ENCODE data around the gene ATAD1.

The ATAD1 gene

DNA sequence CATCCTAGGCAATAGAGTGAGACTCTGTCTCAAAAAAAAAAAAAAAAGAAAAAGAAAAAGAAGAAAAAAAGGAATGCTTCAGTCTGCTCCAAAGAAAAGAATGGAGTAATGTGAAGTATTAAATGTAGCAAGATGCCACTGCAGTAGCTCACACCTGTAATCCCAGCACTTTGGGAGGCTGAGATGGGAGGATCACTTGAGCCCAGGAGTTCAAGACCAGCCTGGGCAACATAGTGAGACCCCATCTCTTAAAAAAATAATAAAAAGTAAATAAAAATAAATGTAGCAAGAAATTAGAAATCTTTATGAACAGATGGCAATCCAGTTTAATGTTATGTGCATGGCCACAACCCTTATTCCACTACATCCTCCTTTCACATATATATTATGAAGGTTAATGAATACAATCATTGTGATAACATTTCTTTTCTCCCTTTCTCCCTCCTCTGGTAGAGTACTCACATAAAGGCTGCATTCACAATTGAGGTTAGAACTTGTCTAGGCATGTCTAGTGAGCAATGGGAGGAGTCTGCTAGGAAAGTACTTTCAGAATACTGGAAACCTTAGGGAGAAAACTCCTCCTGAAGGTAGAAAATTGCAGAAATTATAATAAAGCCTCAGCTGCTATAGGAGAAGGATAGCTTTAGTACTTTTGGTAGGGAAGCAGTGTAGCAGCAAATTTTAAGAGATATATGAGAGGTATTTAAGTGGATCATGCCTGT lies 24.9 kb upstream of the ATAD1 start:
- in situ Hi-C loops (cut with HindIII; ENCODE audit: low pct_ligation_motif_present, low sequenced_read_pairs), result no loop called here
- Histone ChIP-seq H3K4me3 (ENCODE audit: low read depth, low read length) (no peak overlapping the region), H3K27me3 (replicated peaks) (no peaks in the 10 kb centered on the region), H3K27ac (peak overlapping the region; percentile 63), H3K36me3 (replicated peaks) (no peaks in the 10 kb centered on the region)
- TF ChIP-seq, protein P1, sequence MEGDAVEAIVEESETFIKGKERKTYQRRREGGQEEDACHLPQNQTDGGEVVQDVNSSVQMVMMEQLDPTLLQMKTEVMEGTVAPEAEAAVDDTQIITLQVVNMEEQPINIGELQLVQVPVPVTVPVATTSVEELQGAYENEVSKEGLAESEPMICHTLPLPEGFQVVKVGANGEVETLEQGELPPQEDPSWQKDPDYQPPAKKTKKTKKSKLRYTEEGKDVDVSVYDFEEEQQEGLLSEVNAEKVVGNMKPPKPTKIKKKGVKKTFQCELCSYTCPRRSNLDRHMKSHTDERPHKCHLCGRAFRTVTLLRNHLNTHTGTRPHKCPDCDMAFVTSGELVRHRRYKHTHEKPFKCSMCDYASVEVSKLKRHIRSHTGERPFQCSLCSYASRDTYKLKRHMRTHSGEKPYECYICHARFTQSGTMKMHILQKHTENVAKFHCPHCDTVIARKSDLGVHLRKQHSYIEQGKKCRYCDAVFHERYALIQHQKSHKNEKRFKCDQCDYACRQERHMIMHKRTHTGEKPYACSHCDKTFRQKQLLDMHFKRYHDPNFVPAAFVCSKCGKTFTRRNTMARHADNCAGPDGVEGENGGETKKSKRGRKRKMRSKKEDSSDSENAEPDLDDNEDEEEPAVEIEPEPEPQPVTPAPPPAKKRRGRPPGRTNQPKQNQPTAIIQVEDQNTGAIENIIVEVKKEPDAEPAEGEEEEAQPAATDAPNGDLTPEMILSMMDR (IDR thresholded peaks at IDR 0.05; ENCODE audit: low read depth, low read length, missing control alignments), result no peak
- peak; percentile 68 for DNase-seq

- Histone ChIP-seq H3K36me3 (replicated peaks) (no peaks in the 10 kb centered on the region), H3K27me3 (replicated peaks) (no peaks in the 10 kb centered on the region), H3K27ac (no peak overlapping the region), H3K4me3 (ENCODE audit: low read depth, low read length) (no peak overlapping the region)
- TF ChIP-seq, protein P1 (IDR thresholded peaks at IDR 0.05; ENCODE audit: low read depth, low read length, missing control alignments), result no peak
- no peak for DNase-seq
- in situ Hi-C loops (cut with HindIII; ENCODE audit: low pct_ligation_motif_present, low sequenced_read_pairs), result no loop called here
Observed at GRCh38 chr10:87842220-87842641, 24.2 kb upstream of the ATAD1 start.

- in situ Hi-C loops (cut with HindIII; ENCODE audit: low pct_ligation_motif_present, low sequenced_read_pairs), result no loop called here
- no peak overlapping the region for H3K4me3 ChIP-seq (ENCODE audit: low read depth, low read length)
- H3K36me3 ChIP-seq (replicated peaks), result no peaks in the 10 kb centered on the region
- H3K27ac ChIP-seq, result no peak overlapping the region
- DNase-seq, result no peak
- H3K27me3 ChIP-seq (replicated peaks), result no peaks in the 10 kb centered on the region
- TF ChIP-seq, protein P1 (IDR thresholded peaks at IDR 0.05; ENCODE audit: low read depth, low read length, missing control alignments), result no peak
Observed at GRCh38 chr10:87841186-87841585, 23.2 kb upstream of the ATAD1 start.

DNA sequence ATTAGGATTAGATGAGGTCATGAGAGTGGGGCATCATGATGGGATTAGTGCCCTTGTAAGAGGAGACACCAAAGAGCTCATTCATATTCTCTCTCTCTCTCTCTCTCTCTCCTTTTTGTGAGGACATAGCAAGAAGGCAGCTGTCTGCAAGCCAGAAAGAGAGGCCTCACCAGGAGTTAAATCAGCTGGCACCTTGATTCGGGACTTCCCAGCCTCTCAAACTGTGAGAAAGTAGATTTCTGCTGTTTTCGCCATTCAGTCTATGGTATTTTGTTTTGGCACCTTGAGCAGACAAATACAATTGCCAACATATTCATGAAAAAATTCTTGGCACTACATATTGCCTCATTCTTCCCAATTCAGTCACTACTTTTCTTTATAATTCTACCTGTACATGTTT lies 20.6 kb upstream of the ATAD1 start:
- Histone ChIP-seq H3K27ac (no peak overlapping the region), H3K4me3 (ENCODE audit: low read depth, low read length) (no peak overlapping the region), H3K27me3 (replicated peaks) (no peaks in the 10 kb centered on the region), H3K36me3 (replicated peaks) (no peaks in the 10 kb centered on the region)
- TF ChIP-seq, protein P1 (IDR thresholded peaks at IDR 0.05; ENCODE audit: low read depth, low read length, missing control alignments), result no peak
- DNase-seq, result no peak
- in situ Hi-C loops (cut with HindIII; ENCODE audit: low pct_ligation_motif_present, low sequenced_read_pairs), result no loop called here

DNA sequence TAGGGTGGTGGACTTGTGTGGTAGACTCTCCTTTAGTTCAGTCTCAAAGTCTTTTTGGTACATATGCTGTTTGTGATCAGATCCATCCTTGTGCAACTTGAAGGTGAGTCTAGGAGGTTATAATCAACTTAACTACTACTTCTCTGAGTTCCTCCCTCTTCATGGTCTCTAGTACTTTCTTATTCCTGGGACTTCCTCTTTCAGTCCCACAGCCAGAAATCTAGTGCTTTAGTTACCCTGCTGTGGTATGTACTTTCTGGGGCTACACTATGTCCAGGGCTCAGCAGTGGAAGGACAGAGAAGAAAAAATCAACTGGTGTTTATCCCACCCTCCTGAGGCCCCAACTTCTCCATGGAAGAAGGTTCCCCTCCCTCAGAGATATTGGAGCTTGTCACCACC lies 19.4 kb upstream of the ATAD1 start:
- in situ Hi-C loops (cut with HindIII; ENCODE audit: low pct_ligation_motif_present, low sequenced_read_pairs), result no loop called here
- DNase-seq, result no peak
- Histone ChIP-seq H3K27me3 (replicated peaks) (no peaks in the 10 kb centered on the region), H3K4me3 (ENCODE audit: low read depth, low read length) (no peak overlapping the region), H3K36me3 (replicated peaks) (no peaks in the 10 kb centered on the region), H3K27ac (no peak overlapping the region)
- TF ChIP-seq, protein P1 (IDR thresholded peaks at IDR 0.05; ENCODE audit: low read depth, low read length, missing control alignments), result no peak

GRCh38 chr10:87836098-87836497 lies 18.1 kb upstream of the ATAD1 start:
- Histone ChIP-seq H3K36me3 (replicated peaks) (no peaks in the 10 kb centered on the region), H3K27ac (no peak overlapping the region), H3K27me3 (replicated peaks) (no peaks in the 10 kb centered on the region), H3K4me3 (ENCODE audit: low read depth, low read length) (no peak overlapping the region)
- no peak for DNase-seq
- in situ Hi-C loops (cut with HindIII; ENCODE audit: low pct_ligation_motif_present, low sequenced_read_pairs), result no loop called here
- TF ChIP-seq, protein P1 (IDR thresholded peaks at IDR 0.05; ENCODE audit: low read depth, low read length, missing control alignments), result no peak

Data from brain microvascular endothelial cell (primary cell).